Keratinocyte (primary cell): ENCODE results near the gene ADRA2C. TPM values are rescaled to one million over a fixed set of nuclear protein-coding genes. Genes with fewer than 3 reads are reported as not detected.

Source experiments
- DNase-seq: peaks from one replicate; pipeline ENCODE4 v3.0.0-alpha.2; 2011; ENCODE audit warnings: low read depth, missing footprints, low spot score
- FAIRE-seq: peaks from 2 replicates; lab custom pipeline; 2011; peaks lifted over from hg19 to GRCh38; lab: Jason Lieb, UNC
- H2AFZ ChIP-seq: 2 replicates; pipeline ENCODE4 v1.6.0; 2012; ENCODE audit warnings: low read length, control low read depth, inconsistent platforms; ENCODE audit not compliant: control insufficient read depth
- H3K27ac ChIP-seq: 2 replicates; pipeline ENCODE4 v1.5.1; 2011; ENCODE audit warnings: low read length; ENCODE audit not compliant: control insufficient read depth, insufficient read depth
- H3K27me3 ChIP-seq: 3 replicates; pipeline ENCODE4 v1.6.0; 2011; ENCODE audit warnings: low read length; ENCODE audit not compliant: control insufficient read depth, insufficient read depth; ENCODE audit errors: extremely low read depth
- H3K36me3 ChIP-seq, 2 experiments: 2 replicates in 1 of 2; 3 replicates in 1 of 2; pipeline ENCODE4 v1.5.1; 2011; ENCODE audit warnings: low read length in 2 of 2, mild to moderate bottlenecking in 1 of 2; ENCODE audit not compliant: control insufficient read depth in 2 of 2, insufficient read depth in 2 of 2; ENCODE audit errors: extremely low read depth in 1 of 2
- H3K4me1 ChIP-seq: 3 replicates; pipeline ENCODE4 v1.5.1; 2011; ENCODE audit warnings: low read length; ENCODE audit not compliant: control insufficient read depth, insufficient read depth; ENCODE audit errors: extremely low read depth
- H3K4me2 ChIP-seq: 3 replicates; pipeline ENCODE4 v1.6.0; 2011; ENCODE audit warnings: low read depth, low read length; ENCODE audit not compliant: control insufficient read depth, insufficient read depth; ENCODE audit errors: extremely low read depth
- H3K4me3 ChIP-seq, 3 experiments: fragments of 200-600 bp in 1 of 3; sonication (generic) in 1 of 3; 2 replicates in 2 of 3; 3 replicates in 1 of 3; pipeline ENCODE4 v1.5.1; 2011 to 2016; ENCODE audit warnings: low read length in 3 of 3, mild to moderate bottlenecking in 3 of 3, control low read depth in 2 of 3, inconsistent platforms in 1 of 3, low read depth in 1 of 3, mixed read lengths in 1 of 3, mixed run types in 1 of 3, moderate library complexity in 1 of 3; ENCODE audit not compliant: control insufficient read depth in 2 of 3, insufficient read depth in 2 of 3; ENCODE audit errors: extremely low read depth in 1 of 3
- H3K79me2 ChIP-seq: 2 replicates; pipeline ENCODE4 v1.6.0; 2012; ENCODE audit warnings: low read length; ENCODE audit not compliant: control insufficient read depth, insufficient read depth
- H3K9ac ChIP-seq: 3 replicates; pipeline ENCODE4 v1.6.0; 2011; ENCODE audit warnings: low read length; ENCODE audit not compliant: control insufficient read depth, insufficient read depth; ENCODE audit errors: extremely low read depth
- H3K9me1 ChIP-seq: 3 replicates; pipeline ENCODE4 v1.6.0; 2011; ENCODE audit warnings: low read length; ENCODE audit not compliant: control insufficient read depth, insufficient read depth; ENCODE audit errors: extremely low read depth
- H3K9me3 ChIP-seq: 2 replicates; pipeline ENCODE4 v1.5.1; 2012; ENCODE audit warnings: low read depth, low read length; ENCODE audit not compliant: control insufficient read depth
- H4K20me1 ChIP-seq: 3 replicates; pipeline ENCODE4 v1.6.0; 2011; ENCODE audit warnings: low read length; ENCODE audit not compliant: control insufficient read depth, insufficient read depth; ENCODE audit errors: extremely low read depth
- CTCF ChIP-seq, 3 experiments: IDR thresholded peaks in 1 of 3; conservative IDR thresholded peaks in 1 of 3; optimal IDR thresholded peaks in 1 of 3; 2 replicates in 2 of 3; 3 replicates in 1 of 3; pipeline versions ENCODE3 to v1.5.1; 2011; ENCODE audit warnings: low read length in 3 of 3, mild to moderate bottlenecking in 3 of 3, moderate library complexity in 2 of 3, control low read depth in 1 of 3, inconsistent platforms in 1 of 3; ENCODE audit not compliant: insufficient read depth in 2 of 3; ENCODE audit errors: extremely low read depth in 1 of 3
- EZH2 ChIP-seq: IDR thresholded peaks from one replicate; pipeline ENCODE4 v1.6.1; 2012; ENCODE audit warnings: inconsistent platforms, mild to moderate bottlenecking, low read length, moderate library complexity
- dilution Hi-C: fragments of 300-500 bp; cut with MboI; formaldehyde crosslinking; loops from one replicate; pipeline ENCODE4 v1.7.0; 2020; ENCODE audit warnings: low sequenced_read_pairs; ENCODE audit not compliant: extremely low pct_ligation_motif_present
- polyA plus RNA-seq, 5 experiments: library from polyadenylated mRNA; depleted of rRNA in 3 of 5; stranded (reverse) in 3 of 5; stranded (forward) in 1 of 5; unstranded in 1 of 5; fragments of >200 nt; gene quantifications; 1 replicate in 1 of 5; 2 replicates in 3 of 5; 3 replicates in 1 of 5; pipeline versions ENCODE4 v1.2.1 to v1.2.3, GENCODE V29; 2011 to 2012; ENCODE audit warnings: missing spikeins in 2 of 5, low read depth in 1 of 5, low replicate concordance in 1 of 5

ADRA2C gene
- polyA plus RNA-seq, 1 donor (not counting 4 experiments of a cell fraction or from before 2014, with no cell fraction given) = 0.05 TPM

GRCh38 chr4:3753726-3754412 is 12.3 kb upstream of the ADRA2C start:
- no peak for DNase-seq
- Histone ChIP-seq H3K9ac (no peak overlapping the region), H3K79me2 (no peaks in the 10 kb centered on the region), H3K4me2 (no peak overlapping the region), H3K27ac (no peak overlapping the region), H3K9me1 (no peaks in the 10 kb centered on the region), H3K4me1 (no peaks in the 10 kb centered on the region), H4K20me1 (no peaks in the 10 kb centered on the region), H3K4me3 (no peak overlapping the region), H3K9me3 (no peaks in the 10 kb centered on the region), H3K27me3 (peaks cover 3% of the 10 kb centered on the region), H3K36me3 (no peaks in the 10 kb centered on the region), H2AFZ (no peak overlapping the region)
- dilution Hi-C loops = no loop called here
- TF ChIP-seq EZH2 (no peak), CTCF (optimal IDR thresholded peaks at IDR 0.05 in 1 of 3, IDR thresholded peaks at IDR 0.05 in 1 of 3, conservative IDR thresholded peaks at IDR 0.05 in 1 of 3; ENCODE audit: extremely low read depth in 1 of 3, insufficient read depth in 2 of 3, low read length in 3 of 3) (no peak)
- no peak for FAIRE-seq

DNA sequence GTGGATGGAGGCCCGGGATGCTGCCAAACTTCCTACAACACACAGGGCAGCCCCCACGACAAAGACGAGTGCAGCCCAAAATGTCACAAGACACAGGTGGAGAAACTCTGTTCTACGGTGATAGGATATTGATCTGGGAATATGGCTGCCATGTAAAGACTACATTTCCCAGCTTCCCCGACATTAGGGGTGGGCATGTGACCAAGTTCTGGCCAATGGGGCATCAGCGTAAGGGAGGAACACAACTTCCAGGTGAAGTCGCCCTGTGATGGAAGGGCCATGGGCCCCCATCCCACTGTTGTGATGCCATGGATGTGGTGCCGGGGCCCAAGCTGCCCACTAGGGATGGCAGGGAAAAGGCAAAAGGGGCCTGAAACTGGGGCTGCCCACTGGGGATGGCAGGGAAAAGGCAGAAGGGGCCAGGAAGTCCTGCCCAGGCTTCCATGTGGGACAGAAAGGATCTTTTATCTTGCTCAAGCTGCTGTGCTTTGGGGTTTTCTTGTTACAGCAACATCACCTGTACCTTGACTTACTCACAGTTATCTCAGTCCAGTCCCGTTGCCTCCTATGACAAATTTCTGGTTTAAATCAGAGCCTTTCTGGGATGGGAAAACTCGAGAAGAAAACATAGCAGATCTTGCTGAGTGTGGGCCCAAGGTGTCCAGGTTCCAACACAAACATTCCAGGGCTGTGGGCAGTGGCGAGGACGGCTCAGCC is 9.7 kb upstream of the ADRA2C start:
- H3K36me3 ChIP-seq = no peaks in the 10 kb centered on the region
- H3K27me3 ChIP-seq = peaks cover 3% of the 10 kb centered on the region
- DNase-seq = no peak
- no peak overlapping the region for H3K4me2 ChIP-seq
- no peak for TF ChIP-seq CTCF (optimal IDR thresholded peaks at IDR 0.05 in 1 of 3, IDR thresholded peaks at IDR 0.05 in 1 of 3, conservative IDR thresholded peaks at IDR 0.05 in 1 of 3; ENCODE audit: extremely low read depth in 1 of 3, insufficient read depth in 2 of 3, low read length in 3 of 3)
- TF ChIP-seq EZH2 = no peak
- no peak for FAIRE-seq
- no peaks in the 10 kb centered on the region for H4K20me1 ChIP-seq
- H3K9me1 ChIP-seq = no peaks in the 10 kb centered on the region
- H2AFZ ChIP-seq = no peak overlapping the region
- H3K4me3 ChIP-seq = no peak overlapping the region
- H3K79me2 ChIP-seq = no peaks in the 10 kb centered on the region
- no peaks in the 10 kb centered on the region for H3K4me1 ChIP-seq
- dilution Hi-C loops = no loop called here
- H3K9me3 ChIP-seq = no peaks in the 10 kb centered on the region
- no peak overlapping the region for H3K9ac ChIP-seq
- H3K27ac ChIP-seq = no peak overlapping the region
